K562 (cell line): ENCODE measurements around the gene CHD3. TPM values are rescaled to one million over a fixed set of nuclear protein-coding genes. Genes with fewer than 3 reads are reported as not detected.

ENCODE experiments used
- CBX3 ChIP-seq, 2 experiments: IDR thresholded peaks; 1 replicate in 1 of 2; 2 replicates in 1 of 2; pipeline ENCODE4 v1.6.1; 2012; ENCODE audit warnings: inconsistent platforms in 2 of 2, low read length in 2 of 2, borderline replicate concordance in 1 of 2, control low read depth in 1 of 2
- CBX5 ChIP-seq: IDR thresholded peaks from 2 replicates; pipeline ENCODE4 v1.6.1; 2014; ENCODE audit warnings: low read depth, borderline replicate concordance
- ZNF507 ChIP-seq: conservative IDR thresholded peaks from 2 replicates; pipeline ENCODE4 v1.6.1; 2017; ENCODE audit warnings: missing genetic modification characterization, missing compliant biosample characterization
- ZNF785 ChIP-seq: fragments of 250-450 bp; sonication (Bioruptor Pico); IDR thresholded peaks from 2 replicates; pipeline ENCODE4 v1.4.0; 2020; ENCODE audit warnings: mild to moderate bottlenecking
- polyA plus RNA-seq, 8 experiments: library from polyadenylated mRNA; depleted of rRNA in 4 of 8; stranded (reverse) in 5 of 8; unstranded in 3 of 8; fragments of >200 nt; fragmentation: Nextera tagmentation in 2 of 8; fragmentation: Illumina TruSeq in 1 of 8; extraction: Ambion mirVana in 2 of 8; extraction: Trizol in 1 of 8; gene quantifications; 2 replicates each; pipeline versions ENCODE4 v1.2.1 to v1.2.3, GENCODE V29; 2011 to 2014; ENCODE audit warnings: inconsistent platforms in 1 of 8, missing spikeins in 1 of 8
- total RNA-seq, 7 experiments: library from RNA; depleted of rRNA in 6 of 7; stranded (reverse); fragments of >200 nt in 6 of 7; fragmentation: Illumina TruSeq in 2 of 7; extraction: Trizol in 2 of 7; gene quantifications; 2 replicates each; pipeline versions ENCODE4 v1.2.1 to v1.2.3, GENCODE V29; 2011 to 2021; ENCODE audit warnings: low replicate concordance in 1 of 7
- TF ChIP-seq, protein P1 (sequence below): fragments of 200-600 bp; sonication (generic); IDR thresholded peaks from one replicate; pipeline ENCODE4 v1.6.1; 2012; ENCODE audit warnings: mild to moderate bottlenecking, low read depth, low read length, inconsistent platforms
- TF ChIP-seq, protein P2 (sequence below): sonication (generic); formaldehyde crosslinking; IDR thresholded peaks from 2 replicates; pipeline ENCODE4 v1.8.0; 2023; ENCODE audit warnings: missing genetic modification reagents, mild to moderate bottlenecking, borderline replicate concordance

The CHD3 gene
- total and polyA plus RNA-seq, 9 of the 15 experiments (the other 6 are each of a cell fraction or from before 2014, with no cell fraction given), result 0.39 to 38.2 (median 21.2) TPM

DNA sequence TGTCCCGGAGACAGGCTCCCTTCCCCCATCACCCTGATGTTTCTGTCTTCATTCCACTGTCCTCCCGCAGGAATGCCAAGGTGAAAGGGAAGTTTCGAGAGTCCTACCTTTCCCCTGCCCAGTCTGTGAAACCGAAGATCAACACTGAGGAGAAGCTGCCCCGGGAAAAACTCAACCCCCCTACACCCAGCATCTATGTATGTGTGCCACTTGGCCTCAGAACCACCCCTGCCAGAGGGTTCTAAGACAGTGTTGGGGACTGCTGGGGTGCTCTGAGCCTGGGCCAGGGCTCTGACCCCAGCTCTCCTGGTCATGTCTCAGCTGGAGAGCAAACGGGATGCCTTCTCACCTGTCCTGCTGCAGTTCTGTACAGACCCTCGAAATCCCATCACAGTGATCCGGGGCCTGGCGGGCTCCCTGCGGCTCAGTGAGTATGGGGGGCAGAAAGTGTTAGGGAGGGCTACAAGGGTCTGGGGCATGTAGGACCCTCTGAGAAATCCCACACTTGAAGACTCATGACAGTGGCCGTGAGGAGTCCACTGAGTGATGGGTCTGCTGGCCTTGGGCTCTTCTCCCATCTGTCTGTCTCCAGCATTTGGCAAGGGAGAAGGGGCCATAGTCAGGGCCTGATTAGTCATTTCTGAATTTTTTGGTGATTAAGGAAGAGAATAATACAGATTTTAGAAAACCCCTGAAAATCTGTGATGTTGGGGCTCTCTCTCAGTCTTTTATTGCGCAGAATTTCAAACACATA, 38.7 kb upstream of the CHD3 start (continued):
- TF ChIP-seq, protein P1, sequence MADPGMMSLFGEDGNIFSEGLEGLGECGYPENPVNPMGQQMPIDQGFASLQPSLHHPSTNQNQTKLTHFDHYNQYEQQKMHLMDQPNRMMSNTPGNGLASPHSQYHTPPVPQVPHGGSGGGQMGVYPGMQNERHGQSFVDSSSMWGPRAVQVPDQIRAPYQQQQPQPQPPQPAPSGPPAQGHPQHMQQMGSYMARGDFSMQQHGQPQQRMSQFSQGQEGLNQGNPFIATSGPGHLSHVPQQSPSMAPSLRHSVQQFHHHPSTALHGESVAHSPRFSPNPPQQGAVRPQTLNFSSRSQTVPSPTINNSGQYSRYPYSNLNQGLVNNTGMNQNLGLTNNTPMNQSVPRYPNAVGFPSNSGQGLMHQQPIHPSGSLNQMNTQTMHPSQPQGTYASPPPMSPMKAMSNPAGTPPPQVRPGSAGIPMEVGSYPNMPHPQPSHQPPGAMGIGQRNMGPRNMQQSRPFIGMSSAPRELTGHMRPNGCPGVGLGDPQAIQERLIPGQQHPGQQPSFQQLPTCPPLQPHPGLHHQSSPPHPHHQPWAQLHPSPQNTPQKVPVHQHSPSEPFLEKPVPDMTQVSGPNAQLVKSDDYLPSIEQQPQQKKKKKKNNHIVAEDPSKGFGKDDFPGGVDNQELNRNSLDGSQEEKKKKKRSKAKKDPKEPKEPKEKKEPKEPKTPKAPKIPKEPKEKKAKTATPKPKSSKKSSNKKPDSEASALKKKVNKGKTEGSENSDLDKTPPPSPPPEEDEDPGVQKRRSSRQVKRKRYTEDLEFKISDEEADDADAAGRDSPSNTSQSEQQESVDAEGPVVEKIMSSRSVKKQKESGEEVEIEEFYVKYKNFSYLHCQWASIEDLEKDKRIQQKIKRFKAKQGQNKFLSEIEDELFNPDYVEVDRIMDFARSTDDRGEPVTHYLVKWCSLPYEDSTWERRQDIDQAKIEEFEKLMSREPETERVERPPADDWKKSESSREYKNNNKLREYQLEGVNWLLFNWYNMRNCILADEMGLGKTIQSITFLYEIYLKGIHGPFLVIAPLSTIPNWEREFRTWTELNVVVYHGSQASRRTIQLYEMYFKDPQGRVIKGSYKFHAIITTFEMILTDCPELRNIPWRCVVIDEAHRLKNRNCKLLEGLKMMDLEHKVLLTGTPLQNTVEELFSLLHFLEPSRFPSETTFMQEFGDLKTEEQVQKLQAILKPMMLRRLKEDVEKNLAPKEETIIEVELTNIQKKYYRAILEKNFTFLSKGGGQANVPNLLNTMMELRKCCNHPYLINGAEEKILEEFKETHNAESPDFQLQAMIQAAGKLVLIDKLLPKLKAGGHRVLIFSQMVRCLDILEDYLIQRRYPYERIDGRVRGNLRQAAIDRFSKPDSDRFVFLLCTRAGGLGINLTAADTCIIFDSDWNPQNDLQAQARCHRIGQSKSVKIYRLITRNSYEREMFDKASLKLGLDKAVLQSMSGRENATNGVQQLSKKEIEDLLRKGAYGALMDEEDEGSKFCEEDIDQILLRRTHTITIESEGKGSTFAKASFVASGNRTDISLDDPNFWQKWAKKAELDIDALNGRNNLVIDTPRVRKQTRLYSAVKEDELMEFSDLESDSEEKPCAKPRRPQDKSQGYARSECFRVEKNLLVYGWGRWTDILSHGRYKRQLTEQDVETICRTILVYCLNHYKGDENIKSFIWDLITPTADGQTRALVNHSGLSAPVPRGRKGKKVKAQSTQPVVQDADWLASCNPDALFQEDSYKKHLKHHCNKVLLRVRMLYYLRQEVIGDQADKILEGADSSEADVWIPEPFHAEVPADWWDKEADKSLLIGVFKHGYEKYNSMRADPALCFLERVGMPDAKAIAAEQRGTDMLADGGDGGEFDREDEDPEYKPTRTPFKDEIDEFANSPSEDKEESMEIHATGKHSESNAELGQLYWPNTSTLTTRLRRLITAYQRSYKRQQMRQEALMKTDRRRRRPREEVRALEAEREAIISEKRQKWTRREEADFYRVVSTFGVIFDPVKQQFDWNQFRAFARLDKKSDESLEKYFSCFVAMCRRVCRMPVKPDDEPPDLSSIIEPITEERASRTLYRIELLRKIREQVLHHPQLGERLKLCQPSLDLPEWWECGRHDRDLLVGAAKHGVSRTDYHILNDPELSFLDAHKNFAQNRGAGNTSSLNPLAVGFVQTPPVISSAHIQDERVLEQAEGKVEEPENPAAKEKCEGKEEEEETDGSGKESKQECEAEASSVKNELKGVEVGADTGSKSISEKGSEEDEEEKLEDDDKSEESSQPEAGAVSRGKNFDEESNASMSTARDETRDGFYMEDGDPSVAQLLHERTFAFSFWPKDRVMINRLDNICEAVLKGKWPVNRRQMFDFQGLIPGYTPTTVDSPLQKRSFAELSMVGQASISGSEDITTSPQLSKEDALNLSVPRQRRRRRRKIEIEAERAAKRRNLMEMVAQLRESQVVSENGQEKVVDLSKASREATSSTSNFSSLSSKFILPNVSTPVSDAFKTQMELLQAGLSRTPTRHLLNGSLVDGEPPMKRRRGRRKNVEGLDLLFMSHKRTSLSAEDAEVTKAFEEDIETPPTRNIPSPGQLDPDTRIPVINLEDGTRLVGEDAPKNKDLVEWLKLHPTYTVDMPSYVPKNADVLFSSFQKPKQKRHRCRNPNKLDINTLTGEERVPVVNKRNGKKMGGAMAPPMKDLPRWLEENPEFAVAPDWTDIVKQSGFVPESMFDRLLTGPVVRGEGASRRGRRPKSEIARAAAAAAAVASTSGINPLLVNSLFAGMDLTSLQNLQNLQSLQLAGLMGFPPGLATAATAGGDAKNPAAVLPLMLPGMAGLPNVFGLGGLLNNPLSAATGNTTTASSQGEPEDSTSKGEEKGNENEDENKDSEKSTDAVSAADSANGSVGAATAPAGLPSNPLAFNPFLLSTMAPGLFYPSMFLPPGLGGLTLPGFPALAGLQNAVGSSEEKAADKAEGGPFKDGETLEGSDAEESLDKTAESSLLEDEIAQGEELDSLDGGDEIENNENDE, result no peak
- TF ChIP-seq ZNF785 (CRISPR knock-in tag) (no peak), ZNF507 (no peak), CBX3 (IDR thresholded peaks at IDR 0.05; ENCODE audit: borderline replicate concordance in 1 of 2, low read length in 2 of 2) (no peak), CBX5 (no peak)
- TF ChIP-seq, protein P2, sequence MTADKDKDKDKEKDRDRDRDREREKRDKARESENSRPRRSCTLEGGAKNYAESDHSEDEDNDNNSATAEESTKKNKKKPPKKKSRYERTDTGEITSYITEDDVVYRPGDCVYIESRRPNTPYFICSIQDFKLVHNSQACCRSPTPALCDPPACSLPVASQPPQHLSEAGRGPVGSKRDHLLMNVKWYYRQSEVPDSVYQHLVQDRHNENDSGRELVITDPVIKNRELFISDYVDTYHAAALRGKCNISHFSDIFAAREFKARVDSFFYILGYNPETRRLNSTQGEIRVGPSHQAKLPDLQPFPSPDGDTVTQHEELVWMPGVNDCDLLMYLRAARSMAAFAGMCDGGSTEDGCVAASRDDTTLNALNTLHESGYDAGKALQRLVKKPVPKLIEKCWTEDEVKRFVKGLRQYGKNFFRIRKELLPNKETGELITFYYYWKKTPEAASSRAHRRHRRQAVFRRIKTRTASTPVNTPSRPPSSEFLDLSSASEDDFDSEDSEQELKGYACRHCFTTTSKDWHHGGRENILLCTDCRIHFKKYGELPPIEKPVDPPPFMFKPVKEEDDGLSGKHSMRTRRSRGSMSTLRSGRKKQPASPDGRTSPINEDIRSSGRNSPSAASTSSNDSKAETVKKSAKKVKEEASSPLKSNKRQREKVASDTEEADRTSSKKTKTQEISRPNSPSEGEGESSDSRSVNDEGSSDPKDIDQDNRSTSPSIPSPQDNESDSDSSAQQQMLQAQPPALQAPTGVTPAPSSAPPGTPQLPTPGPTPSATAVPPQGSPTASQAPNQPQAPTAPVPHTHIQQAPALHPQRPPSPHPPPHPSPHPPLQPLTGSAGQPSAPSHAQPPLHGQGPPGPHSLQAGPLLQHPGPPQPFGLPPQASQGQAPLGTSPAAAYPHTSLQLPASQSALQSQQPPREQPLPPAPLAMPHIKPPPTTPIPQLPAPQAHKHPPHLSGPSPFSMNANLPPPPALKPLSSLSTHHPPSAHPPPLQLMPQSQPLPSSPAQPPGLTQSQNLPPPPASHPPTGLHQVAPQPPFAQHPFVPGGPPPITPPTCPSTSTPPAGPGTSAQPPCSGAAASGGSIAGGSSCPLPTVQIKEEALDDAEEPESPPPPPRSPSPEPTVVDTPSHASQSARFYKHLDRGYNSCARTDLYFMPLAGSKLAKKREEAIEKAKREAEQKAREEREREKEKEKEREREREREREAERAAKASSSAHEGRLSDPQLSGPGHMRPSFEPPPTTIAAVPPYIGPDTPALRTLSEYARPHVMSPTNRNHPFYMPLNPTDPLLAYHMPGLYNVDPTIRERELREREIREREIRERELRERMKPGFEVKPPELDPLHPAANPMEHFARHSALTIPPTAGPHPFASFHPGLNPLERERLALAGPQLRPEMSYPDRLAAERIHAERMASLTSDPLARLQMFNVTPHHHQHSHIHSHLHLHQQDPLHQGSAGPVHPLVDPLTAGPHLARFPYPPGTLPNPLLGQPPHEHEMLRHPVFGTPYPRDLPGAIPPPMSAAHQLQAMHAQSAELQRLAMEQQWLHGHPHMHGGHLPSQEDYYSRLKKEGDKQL (CRISPR knock-in tag), result no peak
- TF ChIP-seq, all 486 proteins: peak for 1
